A673 (cell line): ENCODE results near the gene WHRN.

ENCODE experiments used
- EZH2 ChIP-seq: fragments of 200-600 bp; sonication (generic); IDR thresholded peaks from 2 replicates; pipeline ENCODE4 v1.6.1; 2017; ENCODE audit warnings: borderline replicate concordance, low read depth, mild to moderate bottlenecking, mixed read lengths, antibody characterized with exemption, low read length; ENCODE audit not compliant: poor library complexity, severe bottlenecking
- TF ChIP-seq, protein P1 (sequence below): fragments of 300-800, 200-600 bp; sonication (generic); conservative IDR thresholded peaks from 2 replicates; pipeline ENCODE4 v1.5.1; 2017; ENCODE audit warnings: low read depth, mild to moderate bottlenecking, antibody characterized with exemption, low read length, moderate library complexity, mixed read lengths

DNA sequence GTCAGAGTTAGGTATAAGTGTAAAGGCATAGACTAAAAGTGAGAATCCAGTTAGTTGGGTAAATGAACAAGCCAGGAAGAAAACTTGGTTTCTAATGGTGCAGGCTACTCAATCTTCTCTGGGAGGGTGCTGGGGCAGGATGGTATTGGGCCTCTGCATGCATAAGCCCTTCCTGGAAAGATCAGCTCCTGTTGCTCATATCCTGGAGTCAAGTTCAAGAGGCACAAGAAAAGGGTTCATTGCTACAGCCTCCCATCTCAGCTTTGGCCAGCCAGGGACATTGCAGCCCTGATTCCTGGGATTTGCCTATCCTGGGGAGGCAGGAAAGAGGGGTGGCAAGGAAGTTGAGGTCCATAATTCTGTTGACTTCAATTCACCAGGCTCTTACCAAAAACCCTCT, 41.6 kb upstream of the WHRN start:
- TF ChIP-seq, protein P1, sequence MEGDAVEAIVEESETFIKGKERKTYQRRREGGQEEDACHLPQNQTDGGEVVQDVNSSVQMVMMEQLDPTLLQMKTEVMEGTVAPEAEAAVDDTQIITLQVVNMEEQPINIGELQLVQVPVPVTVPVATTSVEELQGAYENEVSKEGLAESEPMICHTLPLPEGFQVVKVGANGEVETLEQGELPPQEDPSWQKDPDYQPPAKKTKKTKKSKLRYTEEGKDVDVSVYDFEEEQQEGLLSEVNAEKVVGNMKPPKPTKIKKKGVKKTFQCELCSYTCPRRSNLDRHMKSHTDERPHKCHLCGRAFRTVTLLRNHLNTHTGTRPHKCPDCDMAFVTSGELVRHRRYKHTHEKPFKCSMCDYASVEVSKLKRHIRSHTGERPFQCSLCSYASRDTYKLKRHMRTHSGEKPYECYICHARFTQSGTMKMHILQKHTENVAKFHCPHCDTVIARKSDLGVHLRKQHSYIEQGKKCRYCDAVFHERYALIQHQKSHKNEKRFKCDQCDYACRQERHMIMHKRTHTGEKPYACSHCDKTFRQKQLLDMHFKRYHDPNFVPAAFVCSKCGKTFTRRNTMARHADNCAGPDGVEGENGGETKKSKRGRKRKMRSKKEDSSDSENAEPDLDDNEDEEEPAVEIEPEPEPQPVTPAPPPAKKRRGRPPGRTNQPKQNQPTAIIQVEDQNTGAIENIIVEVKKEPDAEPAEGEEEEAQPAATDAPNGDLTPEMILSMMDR = no peak
- no peak for TF ChIP-seq EZH2
